Glutamatergic neuron (in vitro differentiated cells): Measurements from ENCODE around the gene PRR23C. TPM values are rescaled to one million over a fixed set of nuclear protein-coding genes. Genes with fewer than 3 reads are reported as not detected.

Experiments used
- DNase-seq: peaks from one replicate; pipeline ENCODE4 v3.0.0; 2022
- H3K27ac Mint-ChIP-seq: one replicate; pipeline ENCODE4 v1.8.0; 2020; ENCODE audit warnings: mild to moderate bottlenecking, mixed read lengths, inconsistent platforms; ENCODE audit not compliant: unreplicated experiment
- H3K27me3 Mint-ChIP-seq: one replicate; pipeline ENCODE4 v1.8.0; 2020; ENCODE audit warnings: mild to moderate bottlenecking, moderate library complexity, mixed read lengths, inconsistent platforms; ENCODE audit not compliant: unreplicated experiment
- H3K36me3 Mint-ChIP-seq: one replicate; pipeline ENCODE4 v1.8.0; 2020; ENCODE audit warnings: mild to moderate bottlenecking, mixed read lengths, inconsistent platforms; ENCODE audit not compliant: unreplicated experiment
- H3K4me1 Mint-ChIP-seq: one replicate; pipeline ENCODE4 v1.8.0; 2020; ENCODE audit warnings: mild to moderate bottlenecking, low read depth, mixed read lengths, inconsistent platforms; ENCODE audit not compliant: unreplicated experiment
- H3K4me3 Mint-ChIP-seq: one replicate; pipeline ENCODE4 v1.8.0; 2020; ENCODE audit warnings: mild to moderate bottlenecking, mixed read lengths, inconsistent platforms; ENCODE audit not compliant: unreplicated experiment
- H3K9me3 Mint-ChIP-seq: one replicate; pipeline ENCODE4 v1.8.0; 2020; ENCODE audit warnings: mild to moderate bottlenecking, moderate library complexity, mixed read lengths, inconsistent platforms; ENCODE audit not compliant: unreplicated experiment
- total RNA-seq: library from RNA; stranded (reverse); fragmentation: NEBNext Ultra II Directional; extraction: Animal tissue kit (Norgen Biotek cat#: 25700); gene quantifications from one replicate; pipeline ENCODE4 v1.2.1, GENCODE V29; 2021; ENCODE audit not compliant: unreplicated experiment
- TF ChIP-seq, protein P1 (sequence below): fragments of 200-600 bp; sonication (generic); IDR thresholded peaks from one replicate; pipeline ENCODE4 v1.5.0; 2021; ENCODE audit not compliant: partially characterized antibody, unreplicated experiment

PRR23C gene
- total RNA-seq, 1 donor from 2014 or later, result not detected

DNA sequence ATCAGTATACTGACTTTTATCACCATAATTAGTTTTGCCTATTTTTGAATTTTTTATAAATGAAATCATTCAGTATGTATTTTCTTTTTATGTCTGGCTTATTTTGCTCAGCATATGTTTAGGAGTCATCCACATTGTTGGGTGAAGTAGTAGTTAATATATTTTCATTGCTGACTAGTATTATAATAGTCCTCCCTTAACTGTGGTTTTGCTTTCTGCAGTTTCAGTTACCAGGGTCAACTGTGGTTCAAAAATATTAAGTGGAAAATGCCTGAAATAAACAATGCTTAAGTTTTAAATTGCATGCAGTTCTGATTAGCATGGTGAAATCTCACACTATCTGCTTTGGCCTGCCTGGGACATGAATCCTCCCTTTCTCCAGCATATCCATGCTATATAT, 39.5 kb upstream of the PRR23C start:
- Mint-ChIP-seq H3K9me3 (no peaks in the 10 kb centered on the region), H3K4me3 (no peak overlapping the region), H3K36me3 (no peaks in the 10 kb centered on the region), H3K27me3 (no peaks in the 10 kb centered on the region), H3K4me1 (no peaks in the 10 kb centered on the region), H3K27ac (no peak overlapping the region)
- TF ChIP-seq, protein P1, sequence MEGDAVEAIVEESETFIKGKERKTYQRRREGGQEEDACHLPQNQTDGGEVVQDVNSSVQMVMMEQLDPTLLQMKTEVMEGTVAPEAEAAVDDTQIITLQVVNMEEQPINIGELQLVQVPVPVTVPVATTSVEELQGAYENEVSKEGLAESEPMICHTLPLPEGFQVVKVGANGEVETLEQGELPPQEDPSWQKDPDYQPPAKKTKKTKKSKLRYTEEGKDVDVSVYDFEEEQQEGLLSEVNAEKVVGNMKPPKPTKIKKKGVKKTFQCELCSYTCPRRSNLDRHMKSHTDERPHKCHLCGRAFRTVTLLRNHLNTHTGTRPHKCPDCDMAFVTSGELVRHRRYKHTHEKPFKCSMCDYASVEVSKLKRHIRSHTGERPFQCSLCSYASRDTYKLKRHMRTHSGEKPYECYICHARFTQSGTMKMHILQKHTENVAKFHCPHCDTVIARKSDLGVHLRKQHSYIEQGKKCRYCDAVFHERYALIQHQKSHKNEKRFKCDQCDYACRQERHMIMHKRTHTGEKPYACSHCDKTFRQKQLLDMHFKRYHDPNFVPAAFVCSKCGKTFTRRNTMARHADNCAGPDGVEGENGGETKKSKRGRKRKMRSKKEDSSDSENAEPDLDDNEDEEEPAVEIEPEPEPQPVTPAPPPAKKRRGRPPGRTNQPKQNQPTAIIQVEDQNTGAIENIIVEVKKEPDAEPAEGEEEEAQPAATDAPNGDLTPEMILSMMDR, result no peak
- DNase-seq, result no peak

DNA sequence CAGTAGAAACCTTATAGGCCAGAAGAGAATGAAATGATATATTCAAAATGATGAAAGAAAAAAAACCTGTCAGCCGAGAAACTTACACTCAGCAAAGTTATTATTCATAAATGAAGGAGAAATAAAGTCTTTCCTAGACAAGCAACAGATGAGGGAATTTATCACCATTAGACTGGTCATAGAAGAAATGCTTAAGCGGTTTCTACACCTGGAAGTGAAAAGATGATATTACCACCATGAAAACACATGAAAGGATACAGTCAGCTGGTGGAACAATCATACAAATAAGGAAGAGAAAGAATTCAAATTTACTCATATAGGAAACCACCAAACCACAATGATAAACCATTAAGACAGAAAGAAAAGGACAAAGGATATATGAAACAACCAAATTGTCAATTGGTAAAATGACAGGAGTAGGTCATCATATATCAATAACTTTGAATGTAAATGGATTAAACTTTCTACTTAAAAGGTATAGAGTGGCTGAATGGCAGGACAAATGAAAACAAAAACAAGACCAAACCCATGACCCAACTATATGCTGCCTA, 29.9 kb upstream of the PRR23C start:
- Mint-ChIP-seq H3K4me3 (no peak overlapping the region), H3K36me3 (peaks cover 5% of the 10 kb centered on the region), H3K9me3 (no peaks in the 10 kb centered on the region), H3K27ac (no peak overlapping the region), H3K27me3 (no peaks in the 10 kb centered on the region), H3K4me1 (no peaks in the 10 kb centered on the region)
- TF ChIP-seq, protein P1, result no peak
- no peak for DNase-seq

DNA sequence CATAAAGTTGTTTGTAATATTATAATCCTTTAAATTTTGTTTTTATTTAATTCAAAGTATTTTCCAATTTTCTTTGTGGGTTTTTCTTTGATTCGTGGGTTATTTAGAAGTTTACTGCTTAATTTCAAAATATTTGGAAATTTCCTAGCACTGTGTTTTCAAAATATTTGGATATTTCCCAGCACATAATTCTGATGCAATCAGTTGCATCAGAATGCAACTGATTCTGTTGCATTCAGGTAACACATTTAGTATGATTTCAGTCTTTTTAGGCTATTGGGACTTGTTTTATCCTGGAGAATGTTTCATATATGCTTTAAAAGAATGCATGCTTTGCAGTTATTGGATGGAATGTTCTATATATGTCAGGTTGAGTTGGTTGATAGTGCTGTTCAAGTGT, 18.2 kb upstream of the PRR23C start:
- Mint-ChIP-seq H3K36me3 (no peaks in the 10 kb centered on the region), H3K27ac (no peak overlapping the region), H3K4me1 (no peaks in the 10 kb centered on the region), H3K4me3 (no peak overlapping the region), H3K9me3 (no peaks in the 10 kb centered on the region), H3K27me3 (no peaks in the 10 kb centered on the region)
- TF ChIP-seq, protein P1, result no peak
- DNase-seq, result no peak

DNA sequence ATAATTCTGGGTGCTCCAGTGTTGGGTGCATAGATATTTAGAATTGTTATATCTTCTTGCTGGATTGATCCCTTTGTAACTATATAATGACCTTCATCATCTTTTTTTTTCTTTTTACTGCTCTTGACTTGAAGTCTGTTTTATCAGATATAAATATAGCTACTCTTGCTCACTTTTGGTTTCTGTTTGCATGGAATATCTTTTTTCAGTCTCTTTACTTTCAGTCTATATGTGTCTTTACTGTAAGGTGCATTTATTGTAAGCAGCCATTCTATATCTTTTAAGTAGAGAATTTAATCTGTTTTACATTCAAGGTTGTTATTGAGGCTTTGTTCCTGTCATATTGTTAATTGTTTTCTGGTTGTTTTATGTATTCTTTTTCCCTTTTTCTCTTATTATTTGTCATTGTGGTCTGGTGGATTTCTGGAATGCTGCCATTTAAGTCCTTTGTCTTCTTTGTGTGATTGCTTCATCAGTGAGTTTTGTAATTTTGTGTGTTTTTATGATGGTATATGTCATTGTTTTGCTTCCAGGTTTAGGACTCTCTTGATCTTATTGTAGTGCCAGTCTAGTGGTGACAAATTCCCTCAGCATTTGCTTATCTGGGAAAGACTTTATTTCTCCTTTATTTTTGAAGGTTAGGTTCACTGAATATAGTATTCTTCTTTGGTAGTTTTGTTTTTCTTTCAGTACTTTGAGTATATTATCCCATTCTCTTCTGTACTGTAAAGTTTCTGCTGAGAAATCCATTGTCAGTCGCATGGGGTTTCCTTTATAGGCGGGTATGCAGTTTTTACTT, 8.3 kb upstream of the PRR23C start:
- Mint-ChIP-seq H3K4me3 (no peak overlapping the region), H3K4me1 (no peaks in the 10 kb centered on the region), H3K27me3 (peaks cover 6% of the 10 kb centered on the region), H3K9me3 (peaks cover 11% of the 10 kb centered on the region), H3K27ac (no peak overlapping the region), H3K36me3 (peaks cover 7% of the 10 kb centered on the region)
- no peak for DNase-seq
- TF ChIP-seq, protein P1, result no peak
